Upper lobe of left lung (tissue), 4 donors: ENCODE measurements around the gene CLASP1.

Source experiments
- CTCF ChIP-seq, 6 experiments: fragments of 450-650 bp in 4 of 6; fragments of 200-600 bp in 2 of 6; sonication (generic) in 2 of 6; IDR thresholded peaks; one replicate each; pipeline ENCODE4 v1.5.1; 2016 to 2019; ENCODE audit warnings: antibody characterized with exemption in 6 of 6
- POLR2AphosphoS5 ChIP-seq, 2 donors: sonication (generic); formaldehyde crosslinking; IDR thresholded peaks; one replicate each; pipeline ENCODE4 v1.5.1; 2017; ENCODE audit warnings: antibody characterized with exemption in 2 of 2

DNA sequence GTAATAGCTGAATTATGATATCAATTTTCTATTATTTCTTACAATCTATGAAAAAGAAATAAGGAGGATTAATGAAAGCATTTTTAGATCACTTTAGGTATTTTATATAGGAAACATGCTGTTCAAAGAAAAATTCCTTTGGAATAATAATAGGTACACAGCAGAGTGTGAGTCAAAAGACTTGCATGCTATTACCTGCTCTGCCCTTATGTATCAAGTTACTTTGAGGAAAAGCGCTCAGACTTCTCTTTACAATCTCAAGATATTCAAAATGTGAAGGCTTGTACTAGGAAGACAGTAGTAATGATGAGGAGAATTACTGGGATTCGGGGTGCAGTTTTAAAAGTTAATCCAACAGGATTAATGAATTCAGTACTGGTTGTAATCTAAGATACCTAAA is 147.7 kb downstream of the CLASP1 start:
- TF ChIP-seq CTCF (IDR thresholded peaks at IDR 0.05) (no peak), POLR2AphosphoS5 (IDR thresholded peaks at IDR 0.05) (no peak)
